HepG2 (cell line): Measurements from ENCODE around the gene B4GALT5. TPM values are rescaled to one million over a fixed set of nuclear protein-coding genes. Genes with fewer than 3 reads are reported as not detected.

Source experiments
- HHEX ChIP-seq: IDR thresholded peaks from 2 replicates; pipeline ENCODE4 v1.6.1; 2016; ENCODE audit warnings: control low read depth
- HMG20A ChIP-seq: IDR thresholded peaks from 2 replicates; pipeline ENCODE4 v1.6.1; 2016; ENCODE audit warnings: borderline replicate concordance
- ISL2 ChIP-seq: sonication (generic); formaldehyde crosslinking; IDR thresholded peaks from 2 replicates; pipeline ENCODE4 v1.5.0; 2020; ENCODE audit warnings: missing genetic modification reagents
- KMT2A ChIP-seq: sonication (generic); formaldehyde crosslinking; IDR thresholded peaks from 2 replicates; pipeline ENCODE4 v1.4.0; 2020; ENCODE audit warnings: missing genetic modification reagents
- NR2C2 ChIP-seq: sonication (generic); formaldehyde crosslinking; IDR thresholded peaks from 2 replicates; pipeline ENCODE4 v1.4.0; 2020; ENCODE audit warnings: missing genetic modification reagents, mild to moderate bottlenecking, moderate library complexity, borderline replicate concordance
- SIX1 ChIP-seq: sonication (generic); formaldehyde crosslinking; IDR thresholded peaks from 2 replicates; pipeline ENCODE4 v1.4.0; 2020; ENCODE audit warnings: missing genetic modification reagents, borderline replicate concordance
- SP4 ChIP-seq: sonication (generic); formaldehyde crosslinking; IDR thresholded peaks from 2 replicates; pipeline ENCODE4 v1.8.1; 2023; ENCODE audit warnings: mild to moderate bottlenecking, missing genetic modification reagents
- SRSF1 ChIP-seq: fragments of 200-400 bp; formaldehyde crosslinking; optimal IDR thresholded peaks from 2 replicates; pipeline ENCODE3; 2017; ENCODE audit warnings: mild to moderate bottlenecking, low read depth, low read length, moderate library complexity
- U2AF2 ChIP-seq: fragments of 200-400 bp; formaldehyde crosslinking; IDR thresholded peaks from 2 replicates; pipeline ENCODE4 v1.6.1; 2017; ENCODE audit warnings: low read depth, mild to moderate bottlenecking, low read length
- ZNF17 ChIP-seq: sonication (generic); formaldehyde crosslinking; IDR thresholded peaks from 2 replicates; pipeline ENCODE4 v1.5.0; 2020; ENCODE audit warnings: mild to moderate bottlenecking, missing genetic modification reagents
- ZNF451 ChIP-seq: sonication (generic); formaldehyde crosslinking; IDR thresholded peaks from 2 replicates; pipeline ENCODE4 v1.5.0; 2020; ENCODE audit warnings: mild to moderate bottlenecking, missing genetic modification reagents
- ZNF879 ChIP-seq: sonication (generic); formaldehyde crosslinking; IDR thresholded peaks from 2 replicates; pipeline ENCODE4 v1.8.1; 2023; ENCODE audit warnings: missing genetic modification reagents
- ZSCAN20 ChIP-seq: sonication (generic); formaldehyde crosslinking; IDR thresholded peaks from 2 replicates; pipeline ENCODE4 v1.4.0; 2020; ENCODE audit warnings: missing genetic modification reagents, mild to moderate bottlenecking, borderline replicate concordance
- polyA plus RNA-seq, 8 experiments: library from polyadenylated mRNA; depleted of rRNA in 3 of 8; stranded (reverse) in 7 of 8; unstranded in 1 of 8; fragments of >200 nt; fragmentation: Illumina TruSeq in 4 of 8; extraction: Trizol in 4 of 8; gene quantifications; 2 replicates each; pipeline versions ENCODE4 v1.2.1 to v1.2.3, GENCODE V29; 2011 to 2016; ENCODE audit warnings: low read depth in 4 of 8, missing spikeins in 1 of 8, mixed read lengths in 1 of 8; ENCODE audit not compliant: insufficient read depth in 1 of 8
- total RNA-seq, 5 experiments: library from RNA; depleted of rRNA; stranded (reverse); fragments of >200 nt; fragmentation: Illumina TruSeq; extraction: Trizol; gene quantifications; 2 replicates each; pipeline ENCODE4 v1.2.3, GENCODE V29; 2016; ENCODE audit warnings: low read depth in 1 of 5
- TF ChIP-seq, protein P1 (sequence below): sonication (generic); formaldehyde crosslinking; IDR thresholded peaks from 2 replicates; pipeline ENCODE4 v1.4.0; 2020; ENCODE audit warnings: mild to moderate bottlenecking, missing genetic modification reagents, borderline replicate concordance
- TF ChIP-seq, protein P2 (sequence below): sonication (generic); formaldehyde crosslinking; IDR thresholded peaks from 2 replicates; pipeline ENCODE4 v1.5.0; 2020; ENCODE audit warnings: mild to moderate bottlenecking, missing genetic modification reagents
- TF ChIP-seq, protein P3 (sequence below): sonication (generic); formaldehyde crosslinking; IDR thresholded peaks from 2 replicates; pipeline ENCODE4 v1.5.1; 2020; ENCODE audit warnings: mild to moderate bottlenecking, missing genetic modification reagents, moderate library complexity
- TF ChIP-seq, protein P4 (sequence below): sonication (generic); formaldehyde crosslinking; IDR thresholded peaks from 2 replicates; pipeline ENCODE4 v1.8.1; 2022; ENCODE audit warnings: mild to moderate bottlenecking, missing genetic modification reagents

Gene B4GALT5
- total and polyA plus RNA-seq, 2 of the 13 experiments (the other 11 are each of a cell fraction or from before 2014, with no cell fraction given): 27.3 to 30.9 TPM

DNA sequence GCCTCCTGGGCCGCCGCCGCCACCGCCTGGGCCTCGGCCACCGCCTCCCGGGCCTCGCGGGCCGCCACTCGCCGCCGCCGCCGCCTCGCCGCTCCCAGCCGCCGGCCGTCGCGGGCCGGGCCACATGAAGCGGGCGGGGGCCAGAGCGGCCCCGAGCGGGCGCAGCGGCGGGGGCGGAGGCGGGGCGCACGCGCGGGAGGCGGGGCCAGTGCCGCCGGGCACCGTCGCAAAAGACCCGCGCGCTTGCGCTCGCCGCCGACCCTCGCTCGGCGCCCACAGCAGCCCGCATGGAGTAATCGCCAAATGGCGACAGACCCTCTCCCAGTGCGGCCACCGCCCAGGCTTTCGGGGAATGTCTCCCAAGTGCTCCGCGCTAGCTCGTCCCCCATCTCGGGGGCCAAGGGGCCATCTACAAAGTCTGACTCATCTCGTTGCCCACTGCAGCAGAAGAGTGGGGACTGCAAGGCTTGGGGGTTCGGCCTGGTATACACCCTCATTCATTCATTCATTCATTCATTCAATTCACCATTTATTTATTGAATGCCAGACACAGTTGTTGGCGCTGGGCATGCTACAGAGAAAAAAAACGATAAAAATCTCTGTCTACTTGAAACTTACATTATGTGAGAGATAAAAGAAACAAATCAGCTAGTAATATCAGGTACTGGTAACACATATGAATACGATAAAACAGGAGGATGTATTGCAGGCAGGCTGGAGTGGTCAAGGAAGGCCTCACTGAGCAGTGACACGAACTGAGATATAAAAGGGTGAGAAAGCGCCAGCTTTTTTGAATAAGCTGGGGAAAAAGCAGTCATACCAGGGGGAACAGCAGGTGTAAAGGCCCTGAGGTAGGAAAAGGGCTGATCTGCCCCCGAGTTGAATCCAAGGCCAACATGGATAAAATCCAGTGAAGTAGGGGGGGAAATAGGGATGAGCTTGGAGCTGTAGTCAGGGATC lies at the start of gene B4GALT5 (continued):
- TF ChIP-seq, protein P1, sequence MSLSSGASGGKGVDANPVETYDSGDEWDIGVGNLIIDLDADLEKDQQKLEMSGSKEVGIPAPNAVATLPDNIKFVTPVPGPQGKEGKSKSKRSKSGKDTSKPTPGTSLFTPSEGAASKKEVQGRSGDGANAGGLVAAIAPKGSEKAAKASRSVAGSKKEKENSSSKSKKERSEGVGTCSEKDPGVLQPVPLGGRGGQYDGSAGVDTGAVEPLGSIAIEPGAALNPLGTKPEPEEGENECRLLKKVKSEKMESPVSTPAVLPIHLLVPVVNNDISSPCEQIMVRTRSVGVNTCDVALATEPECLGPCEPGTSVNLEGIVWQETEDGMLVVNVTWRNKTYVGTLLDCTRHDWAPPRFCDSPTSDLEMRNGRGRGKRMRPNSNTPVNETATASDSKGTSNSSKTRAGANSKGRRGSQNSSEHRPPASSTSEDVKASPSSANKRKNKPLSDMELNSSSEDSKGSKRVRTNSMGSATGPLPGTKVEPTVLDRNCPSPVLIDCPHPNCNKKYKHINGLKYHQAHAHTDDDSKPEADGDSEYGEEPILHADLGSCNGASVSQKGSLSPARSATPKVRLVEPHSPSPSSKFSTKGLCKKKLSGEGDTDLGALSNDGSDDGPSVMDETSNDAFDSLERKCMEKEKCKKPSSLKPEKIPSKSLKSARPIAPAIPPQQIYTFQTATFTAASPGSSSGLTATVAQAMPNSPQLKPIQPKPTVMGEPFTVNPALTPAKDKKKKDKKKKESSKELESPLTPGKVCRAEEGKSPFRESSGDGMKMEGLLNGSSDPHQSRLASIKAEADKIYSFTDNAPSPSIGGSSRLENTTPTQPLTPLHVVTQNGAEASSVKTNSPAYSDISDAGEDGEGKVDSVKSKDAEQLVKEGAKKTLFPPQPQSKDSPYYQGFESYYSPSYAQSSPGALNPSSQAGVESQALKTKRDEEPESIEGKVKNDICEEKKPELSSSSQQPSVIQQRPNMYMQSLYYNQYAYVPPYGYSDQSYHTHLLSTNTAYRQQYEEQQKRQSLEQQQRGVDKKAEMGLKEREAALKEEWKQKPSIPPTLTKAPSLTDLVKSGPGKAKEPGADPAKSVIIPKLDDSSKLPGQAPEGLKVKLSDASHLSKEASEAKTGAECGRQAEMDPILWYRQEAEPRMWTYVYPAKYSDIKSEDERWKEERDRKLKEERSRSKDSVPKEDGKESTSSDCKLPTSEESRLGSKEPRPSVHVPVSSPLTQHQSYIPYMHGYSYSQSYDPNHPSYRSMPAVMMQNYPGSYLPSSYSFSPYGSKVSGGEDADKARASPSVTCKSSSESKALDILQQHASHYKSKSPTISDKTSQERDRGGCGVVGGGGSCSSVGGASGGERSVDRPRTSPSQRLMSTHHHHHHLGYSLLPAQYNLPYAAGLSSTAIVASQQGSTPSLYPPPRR (CRISPR knock-in tag): peak; percentile 32; the same call in 1 of the 2 replicates
- peak; percentile 23; the same call in 1 of the 2 replicates for TF ChIP-seq HMG20A (CRISPR knock-in tag)
- TF ChIP-seq ZNF879 (CRISPR knock-in tag): no peak
- TF ChIP-seq ZNF451 (CRISPR knock-in tag): 0 out of 2 replicates have a peak, but pooled peaks have one; percentile 42
- peak; percentile 41; the same call in 1 of the 2 replicates for TF ChIP-seq ISL2 (CRISPR knock-in tag)
- TF ChIP-seq, protein P2, sequence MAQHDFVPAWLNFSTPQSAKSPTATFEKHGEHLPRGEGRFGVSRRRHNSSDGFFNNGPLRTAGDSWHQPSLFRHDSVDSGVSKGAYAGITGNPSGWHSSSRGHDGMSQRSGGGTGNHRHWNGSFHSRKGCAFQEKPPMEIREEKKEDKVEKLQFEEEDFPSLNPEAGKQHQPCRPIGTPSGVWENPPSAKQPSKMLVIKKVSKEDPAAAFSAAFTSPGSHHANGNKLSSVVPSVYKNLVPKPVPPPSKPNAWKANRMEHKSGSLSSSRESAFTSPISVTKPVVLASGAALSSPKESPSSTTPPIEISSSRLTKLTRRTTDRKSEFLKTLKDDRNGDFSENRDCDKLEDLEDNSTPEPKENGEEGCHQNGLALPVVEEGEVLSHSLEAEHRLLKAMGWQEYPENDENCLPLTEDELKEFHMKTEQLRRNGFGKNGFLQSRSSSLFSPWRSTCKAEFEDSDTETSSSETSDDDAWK (CRISPR knock-in tag): no peak
- TF ChIP-seq ZSCAN20 (CRISPR knock-in tag): no peak
- no peak for TF ChIP-seq HHEX (CRISPR knock-in tag)
- TF ChIP-seq, protein P3, sequence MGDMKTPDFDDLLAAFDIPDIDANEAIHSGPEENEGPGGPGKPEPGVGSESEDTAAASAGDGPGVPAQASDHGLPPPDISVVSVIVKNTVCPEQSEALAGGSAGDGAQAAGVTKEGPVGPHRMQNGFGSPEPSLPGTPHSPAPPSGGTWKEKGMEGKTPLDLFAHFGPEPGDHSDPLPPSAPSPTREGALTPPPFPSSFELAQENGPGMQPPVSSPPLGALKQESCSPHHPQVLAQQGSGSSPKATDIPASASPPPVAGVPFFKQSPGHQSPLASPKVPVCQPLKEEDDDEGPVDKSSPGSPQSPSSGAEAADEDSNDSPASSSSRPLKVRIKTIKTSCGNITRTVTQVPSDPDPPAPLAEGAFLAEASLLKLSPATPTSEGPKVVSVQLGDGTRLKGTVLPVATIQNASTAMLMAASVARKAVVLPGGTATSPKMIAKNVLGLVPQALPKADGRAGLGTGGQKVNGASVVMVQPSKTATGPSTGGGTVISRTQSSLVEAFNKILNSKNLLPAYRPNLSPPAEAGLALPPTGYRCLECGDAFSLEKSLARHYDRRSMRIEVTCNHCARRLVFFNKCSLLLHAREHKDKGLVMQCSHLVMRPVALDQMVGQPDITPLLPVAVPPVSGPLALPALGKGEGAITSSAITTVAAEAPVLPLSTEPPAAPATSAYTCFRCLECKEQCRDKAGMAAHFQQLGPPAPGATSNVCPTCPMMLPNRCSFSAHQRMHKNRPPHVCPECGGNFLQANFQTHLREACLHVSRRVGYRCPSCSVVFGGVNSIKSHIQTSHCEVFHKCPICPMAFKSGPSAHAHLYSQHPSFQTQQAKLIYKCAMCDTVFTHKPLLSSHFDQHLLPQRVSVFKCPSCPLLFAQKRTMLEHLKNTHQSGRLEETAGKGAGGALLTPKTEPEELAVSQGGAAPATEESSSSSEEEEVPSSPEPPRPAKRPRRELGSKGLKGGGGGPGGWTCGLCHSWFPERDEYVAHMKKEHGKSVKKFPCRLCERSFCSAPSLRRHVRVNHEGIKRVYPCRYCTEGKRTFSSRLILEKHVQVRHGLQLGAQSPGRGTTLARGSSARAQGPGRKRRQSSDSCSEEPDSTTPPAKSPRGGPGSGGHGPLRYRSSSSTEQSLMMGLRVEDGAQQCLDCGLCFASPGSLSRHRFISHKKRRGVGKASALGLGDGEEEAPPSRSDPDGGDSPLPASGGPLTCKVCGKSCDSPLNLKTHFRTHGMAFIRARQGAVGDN: peak; percentile 76
- TF ChIP-seq ZNF17 (CRISPR knock-in tag): no peak
- no peak for TF ChIP-seq SRSF1
- peak; percentile 91 for TF ChIP-seq SP4 (CRISPR knock-in tag)
- TF ChIP-seq, protein P4, sequence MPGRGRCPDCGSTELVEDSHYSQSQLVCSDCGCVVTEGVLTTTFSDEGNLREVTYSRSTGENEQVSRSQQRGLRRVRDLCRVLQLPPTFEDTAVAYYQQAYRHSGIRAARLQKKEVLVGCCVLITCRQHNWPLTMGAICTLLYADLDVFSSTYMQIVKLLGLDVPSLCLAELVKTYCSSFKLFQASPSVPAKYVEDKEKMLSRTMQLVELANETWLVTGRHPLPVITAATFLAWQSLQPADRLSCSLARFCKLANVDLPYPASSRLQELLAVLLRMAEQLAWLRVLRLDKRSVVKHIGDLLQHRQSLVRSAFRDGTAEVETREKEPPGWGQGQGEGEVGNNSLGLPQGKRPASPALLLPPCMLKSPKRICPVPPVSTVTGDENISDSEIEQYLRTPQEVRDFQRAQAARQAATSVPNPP (CRISPR knock-in tag): no peak; the same call in 1 of the 2 replicates
- TF ChIP-seq KMT2A (CRISPR knock-in tag): peak; percentile 61
- TF ChIP-seq U2AF2: no peak
- TF ChIP-seq SIX1 (CRISPR knock-in tag): no peak
- TF ChIP-seq NR2C2 (CRISPR knock-in tag): no peak; the same call in 1 of the 2 replicates
